Stimulated activated CD8-positive, alpha-beta memory T cell treated with anti-CD3 and anti-CD28 coated beads, Interleukin-2, amount 100 ng/mL, for 48 hours (primary cell): ENCODE data around the gene SH3RF2.
"Not testable (repeated sequence)": the region's sequence is repeated elsewhere in the genome, so short reads cannot be mapped to it uniquely, and the experiment has no call there.

Experiments
- DNase-seq, 2 donors: peaks; one replicate each; pipeline ENCODE4 v3.0.0-alpha.2; 2020; ENCODE audit warnings: low read depth in 2 of 2

The SH3RF2 gene

GRCh38 chr5:145951071-145951470 is 14.7 kb downstream of the SH3RF2 start:
- no peak for DNase-seq

- DNase-seq, result no peak
Observed at GRCh38 chr5:145953202-145953601, 16.8 kb downstream of the SH3RF2 start.

GRCh38 chr5:145954140-145954539 is 17.8 kb downstream of the SH3RF2 start:
- not testable (repeated sequence) for DNase-seq

- DNase-seq, result no peak
Observed at GRCh38 chr5:145957388-145957787, 21.0 kb downstream of the SH3RF2 start.

GRCh38 chr5:145958436-145958835 is 22.1 kb downstream of the SH3RF2 start:
- DNase-seq, result no peak

GRCh38 chr5:145960166-145960565 is 23.8 kb downstream of the SH3RF2 start:
- no peak for DNase-seq

- no peak for DNase-seq
Observed at GRCh38 chr5:145960848-145961600, 24.6 kb downstream of the SH3RF2 start.

- DNase-seq, result no peak
Observed at GRCh38 chr5:145962001-145962400, 25.6 kb downstream of the SH3RF2 start.

- not testable (repeated sequence) for DNase-seq
Observed at GRCh38 chr5:145964008-145964407, 27.6 kb downstream of the SH3RF2 start.

GRCh38 chr5:145965804-145966203 is 29.4 kb downstream of the SH3RF2 start:
- no peak for DNase-seq

GRCh38 chr5:145967296-145967695 is 30.9 kb downstream of the SH3RF2 start:
- DNase-seq, result no peak

- no peak for DNase-seq
Observed at GRCh38 chr5:145968970-145969713, 32.8 kb downstream of the SH3RF2 start.

GRCh38 chr5:145969714-145970092 is 33.3 kb downstream of the SH3RF2 start:
- DNase-seq, result no peak

GRCh38 chr5:145971108-145971507 is 34.7 kb downstream of the SH3RF2 start:
- no peak for DNase-seq

- DNase-seq, result no peak
Observed at GRCh38 chr5:145971701-145972100, 35.3 kb downstream of the SH3RF2 start.

GRCh38 chr5:145975001-145975360 is 38.6 kb downstream of the SH3RF2 start:
- no peak for DNase-seq

GRCh38 chr5:145975361-145976066 is 39.1 kb downstream of the SH3RF2 start:
- no peak for DNase-seq

GRCh38 chr5:145976431-145977155 is 40.2 kb downstream of the SH3RF2 start:
- DNase-seq, result no peak

GRCh38 chr5:145978171-145978570 is 41.8 kb downstream of the SH3RF2 start:
- DNase-seq, result no peak

- no peak for DNase-seq
Observed at GRCh38 chr5:145978708-145979107, 42.3 kb downstream of the SH3RF2 start.

GRCh38 chr5:145979270-145980223 is 43.2 kb downstream of the SH3RF2 start:
- DNase-seq, result no peak
